HEK293 (cell line): Measurements from ENCODE around the gene POU2AF3.
"Not testable (repeated sequence)": the region's sequence is repeated elsewhere in the genome, so short reads cannot be mapped to it uniquely, and the experiment has no call there.

Experiments
- CTCF ChIA-PET: fragments of 350-600 bp; formaldehyde crosslinking; extraction: SDS; loops from one replicate; lab custom pipeline; 2021; ENCODE audit warnings: antibody characterized with exemption; lab: Yijun Ruan, JAX
- POLR2A ChIA-PET: fragments of 300-600 bp; formaldehyde crosslinking; extraction: SDS; loops from one replicate; lab custom pipeline; 2020; ENCODE audit warnings: antibody characterized with exemption, inconsistent platforms; lab: Yijun Ruan, JAX
- H3K27ac ChIP-seq: fragments of 200-500 bp; sonication (Bioruptor generic); 2 replicates; pipeline ENCODE4 v1.5.1; 2014; ENCODE audit warnings: low read depth, low read length, control low read depth, inconsistent platforms; ENCODE audit errors: extremely low read depth
- H3K36me3 ChIP-seq, 2 experiments: fragments of 200-500 bp in 1 of 2; sonication (Bioruptor generic) in 1 of 2; 1 replicate in 1 of 2; 2 replicates in 1 of 2; pipeline ENCODE4 v1.5.1; 2014 to 2017; ENCODE audit warnings: inconsistent platforms in 2 of 2, low read length in 2 of 2; ENCODE audit not compliant: control insufficient read depth in 2 of 2, insufficient read depth in 1 of 2
- H3K4me1 ChIP-seq: fragments of 200-500 bp; sonication (Bioruptor generic); 2 replicates; pipeline ENCODE4 v1.5.1; 2014; ENCODE audit warnings: mild to moderate bottlenecking, low read length, inconsistent platforms; ENCODE audit not compliant: control insufficient read depth, insufficient read depth
- H3K4me3 ChIP-seq: 2 replicates; pipeline ENCODE4 v1.5.1; 2011; ENCODE audit warnings: low read depth, mild to moderate bottlenecking, control low read depth, low read length, moderate library complexity
- H3K9me3 ChIP-seq: fragments of 200-500 bp; sonication (Bioruptor generic); 2 replicates; pipeline ENCODE4 v1.5.1; 2014; ENCODE audit warnings: low read depth, low read length, inconsistent platforms; ENCODE audit not compliant: control insufficient read depth, insufficient read depth
- BCL11A ChIP-seq: fragments of 450-650 bp; formaldehyde crosslinking; IDR thresholded peaks from 2 replicates; pipeline ENCODE4 v1.5.1; 2016; ENCODE audit warnings: low read depth, missing biosample characterization, missing genetic modification characterization
- GFI1B ChIP-seq: fragments of 450-650 bp; formaldehyde crosslinking; IDR thresholded peaks from 2 replicates; pipeline ENCODE4 v1.5.1; 2016; ENCODE audit warnings: missing biosample characterization, missing genetic modification characterization
- HOXC10 ChIP-seq: sonication (generic); formaldehyde crosslinking; IDR thresholded peaks from 2 replicates; pipeline ENCODE4 v1.8.1; 2023; ENCODE audit warnings: mild to moderate bottlenecking, missing genetic modification reagents
- INSM2 ChIP-seq: fragments of 450-650 bp; formaldehyde crosslinking; IDR thresholded peaks from 2 replicates; pipeline ENCODE4 v1.5.1; 2016; ENCODE audit warnings: missing biosample characterization, missing genetic modification characterization
- KLF16 ChIP-seq: fragments of 450-650 bp; formaldehyde crosslinking; IDR thresholded peaks from 2 replicates; pipeline ENCODE4 v1.5.1; 2017; ENCODE audit warnings: missing biosample characterization, missing genetic modification characterization
- MYNN ChIP-seq: fragments of 450-650 bp; formaldehyde crosslinking; IDR thresholded peaks from 2 replicates; pipeline ENCODE4 v1.5.1; 2016; ENCODE audit warnings: missing biosample characterization, missing genetic modification characterization, borderline replicate concordance
- RBAK ChIP-seq: fragments of 450-650 bp; formaldehyde crosslinking; IDR thresholded peaks from 2 replicates; pipeline ENCODE4 v1.5.1; 2016; ENCODE audit warnings: missing biosample characterization, missing genetic modification characterization
- ZBTB7A ChIP-seq: fragments of 450-650 bp; formaldehyde crosslinking; IDR thresholded peaks from 2 replicates; pipeline ENCODE4 v1.5.1; 2016; ENCODE audit warnings: low read depth, missing biosample characterization, missing genetic modification characterization
- ZBTB8A ChIP-seq: fragments of 450-650 bp; formaldehyde crosslinking; IDR thresholded peaks from 2 replicates; pipeline ENCODE4 v1.5.1; 2016; ENCODE audit warnings: missing biosample characterization, missing genetic modification characterization
- ZFP3 ChIP-seq: fragments of 450-650 bp; formaldehyde crosslinking; IDR thresholded peaks from 2 replicates; pipeline ENCODE4 v1.5.1; 2016; ENCODE audit warnings: low read depth, missing biosample characterization, missing genetic modification characterization
- ZFP69B ChIP-seq: fragments of 450-650 bp; formaldehyde crosslinking; IDR thresholded peaks from 2 replicates; pipeline ENCODE4 v1.5.1; 2016; ENCODE audit warnings: missing biosample characterization, missing genetic modification characterization
- ZNF133 ChIP-seq: fragments of 450-650 bp; formaldehyde crosslinking; IDR thresholded peaks from 2 replicates; pipeline ENCODE4 v1.5.1; 2016; ENCODE audit warnings: missing biosample characterization, missing genetic modification characterization
- ZNF24 ChIP-seq: fragments of 450-650 bp; formaldehyde crosslinking; IDR thresholded peaks from 2 replicates; pipeline ENCODE4 v1.5.1; 2016; ENCODE audit warnings: missing biosample characterization, missing genetic modification characterization
- ZNF354C ChIP-seq: fragments of 450-650 bp; formaldehyde crosslinking; IDR thresholded peaks from 2 replicates; pipeline ENCODE4 v1.5.1; 2016; ENCODE audit warnings: missing biosample characterization, missing genetic modification characterization, low read depth, borderline replicate concordance
- ZNF391 ChIP-seq: fragments of 450-650 bp; formaldehyde crosslinking; IDR thresholded peaks from 2 replicates; pipeline ENCODE4 v1.5.1; 2016; ENCODE audit warnings: low read depth, missing biosample characterization, missing genetic modification characterization, borderline replicate concordance
- ZNF518A ChIP-seq: fragments of 450-650 bp; formaldehyde crosslinking; conservative IDR thresholded peaks from 2 replicates; pipeline ENCODE4 v1.5.1; 2016; ENCODE audit warnings: low read depth, missing biosample characterization, missing genetic modification characterization
- ZNF629 ChIP-seq: fragments of 450-650 bp; formaldehyde crosslinking; IDR thresholded peaks from 2 replicates; pipeline ENCODE4 v1.5.1; 2017; ENCODE audit warnings: missing biosample characterization, missing genetic modification characterization
- ZNF701 ChIP-seq: fragments of 450-650 bp; formaldehyde crosslinking; IDR thresholded peaks from 2 replicates; pipeline ENCODE4 v1.5.1; 2016; ENCODE audit warnings: missing biosample characterization, missing genetic modification characterization
- ZNF707 ChIP-seq: fragments of 450-650 bp; formaldehyde crosslinking; IDR thresholded peaks from 2 replicates; pipeline ENCODE4 v1.5.1; 2016; ENCODE audit warnings: missing biosample characterization, missing genetic modification characterization
- ZSCAN16 ChIP-seq: fragments of 450-650 bp; formaldehyde crosslinking; IDR thresholded peaks from 2 replicates; pipeline ENCODE4 v1.5.1; 2016; ENCODE audit warnings: missing biosample characterization, missing genetic modification characterization
- TF ChIP-seq, protein P1 (sequence below): fragments of 450-650 bp; formaldehyde crosslinking; IDR thresholded peaks from 2 replicates; pipeline ENCODE4 v1.5.1; 2016; ENCODE audit warnings: missing biosample characterization, missing genetic modification characterization

The POU2AF3 gene

DNA sequence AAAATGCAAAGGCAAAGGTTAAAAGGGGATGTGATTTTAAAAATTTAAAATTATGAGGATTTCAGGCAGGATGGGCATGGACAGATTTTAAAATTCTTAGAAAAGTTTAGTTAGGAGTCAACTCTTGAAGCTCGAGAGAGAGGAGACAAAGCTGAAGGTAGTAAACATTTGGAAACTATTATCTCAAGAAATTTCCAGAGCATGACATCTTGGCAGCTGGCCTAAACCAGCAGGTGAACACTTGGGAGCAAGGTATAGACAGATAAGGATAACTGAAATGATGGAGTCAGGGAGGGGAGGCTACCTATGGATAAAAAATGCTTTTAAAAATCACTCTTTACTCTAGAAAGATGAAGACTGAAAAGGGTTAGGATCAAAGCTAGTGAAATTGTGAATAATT is 13.7 kb downstream of the POU2AF3 start:
- H3K36me3 ChIP-seq = no peaks in the 10 kb centered on the region
- CTCF ChIA-PET = no interaction called here
- POLR2A ChIA-PET = no interaction called here
- TF ChIP-seq ZNF629 (tag by site-specific recombination) (no peak), ZNF707 (tag by site-specific recombination) (no peak), ZBTB7A (tag by site-specific recombination) (no peak), ZNF354C (tag by site-specific recombination) (no peak), ZNF133 (no peak), INSM2 (no peak), ZFP69B (no peak), ZNF391 (no peak), ZNF24 (no peak), GFI1B (tag by site-specific recombination) (no peak), HOXC10 (CRISPR knock-in tag) (no peak), ZNF701 (tag by site-specific recombination) (no peak), KLF16 (tag by site-specific recombination) (no peak), ZNF518A (tag by site-specific recombination) (no peak), MYNN (tag by site-specific recombination) (no peak), BCL11A (tag by site-specific recombination) (no peak), ZSCAN16 (no peak), ZBTB8A (no peak)
- TF ChIP-seq, protein P1, sequence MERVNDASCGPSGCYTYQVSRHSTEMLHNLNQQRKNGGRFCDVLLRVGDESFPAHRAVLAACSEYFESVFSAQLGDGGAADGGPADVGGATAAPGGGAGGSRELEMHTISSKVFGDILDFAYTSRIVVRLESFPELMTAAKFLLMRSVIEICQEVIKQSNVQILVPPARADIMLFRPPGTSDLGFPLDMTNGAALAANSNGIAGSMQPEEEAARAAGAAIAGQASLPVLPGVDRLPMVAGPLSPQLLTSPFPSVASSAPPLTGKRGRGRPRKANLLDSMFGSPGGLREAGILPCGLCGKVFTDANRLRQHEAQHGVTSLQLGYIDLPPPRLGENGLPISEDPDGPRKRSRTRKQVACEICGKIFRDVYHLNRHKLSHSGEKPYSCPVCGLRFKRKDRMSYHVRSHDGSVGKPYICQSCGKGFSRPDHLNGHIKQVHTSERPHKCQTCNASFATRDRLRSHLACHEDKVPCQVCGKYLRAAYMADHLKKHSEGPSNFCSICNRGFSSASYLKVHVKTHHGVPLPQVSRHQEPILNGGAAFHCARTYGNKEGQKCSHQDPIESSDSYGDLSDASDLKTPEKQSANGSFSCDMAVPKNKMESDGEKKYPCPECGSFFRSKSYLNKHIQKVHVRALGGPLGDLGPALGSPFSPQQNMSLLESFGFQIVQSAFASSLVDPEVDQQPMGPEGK (tag by site-specific recombination) = no peak
- H3K9me3 ChIP-seq = no peaks in the 10 kb centered on the region
- H3K4me3 ChIP-seq = no peak overlapping the region
- no peaks in the 10 kb centered on the region for H3K4me1 ChIP-seq
- no peak overlapping the region for H3K27ac ChIP-seq

DNA sequence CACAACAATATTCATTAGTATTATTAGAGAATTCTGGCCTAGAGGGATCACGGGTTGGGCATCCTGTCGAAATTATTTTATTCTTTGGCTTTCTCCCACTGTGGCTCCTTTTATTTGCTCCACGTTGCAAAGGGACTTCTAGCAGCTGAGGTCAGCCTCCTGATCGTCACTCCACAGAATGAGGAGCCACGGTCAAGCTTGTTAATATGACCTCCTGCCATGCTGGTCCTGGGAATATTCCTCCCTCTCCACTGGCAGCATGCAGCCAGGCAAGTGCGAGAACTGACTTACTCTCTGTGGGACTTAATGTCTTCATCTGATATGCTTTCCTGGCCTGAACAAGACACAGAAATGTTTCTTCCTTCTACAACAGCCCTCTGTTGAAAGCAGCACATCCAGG is 20.9 kb downstream of the POU2AF3 start:
- POLR2A ChIA-PET = no interaction called here
- CTCF ChIA-PET = interaction anchor here (1.7 kb wide), 1 partner anchor 37 kb away, joined by 5 read pairs; no protein-coding TSS in a partner anchor
- Histone ChIP-seq H3K4me3 (no peak overlapping the region), H3K9me3 (no peaks in the 10 kb centered on the region), H3K36me3 (no peaks in the 10 kb centered on the region), H3K27ac (no peak overlapping the region), H3K4me1 (no peaks in the 10 kb centered on the region)
- TF ChIP-seq ZFP3 (tag by site-specific recombination) (no peak), RBAK (tag by site-specific recombination) (no peak)

GRCh38 chr11:111320199-111320598 is 21.9 kb downstream of the POU2AF3 start:
- H3K36me3 ChIP-seq, H3K27ac ChIP-seq, CTCF ChIA-PET, H3K4me3 ChIP-seq, H3K4me1 ChIP-seq, H3K9me3 ChIP-seq: not testable (repeated sequence)
- POLR2A ChIA-PET = interaction anchor here (1.2 kb wide), 1 partner anchor 17 kb away, joined by 5 read pairs; no protein-coding TSS in a partner anchor
